GM18517 (cell line): ENCODE results near the gene HIP1R.
"Not testable (repeated sequence)": the region's sequence is repeated elsewhere in the genome, so short reads cannot be mapped to it uniquely, and the experiment has no call there.

Source experiments
- ATAC-seq: cut with Tn5 transposase; IDR thresholded peaks from one replicate; pipeline ENCODE4 v1.9.1; 2021; ENCODE audit warnings: mild to moderate bottlenecking, moderate library complexity; ENCODE audit not compliant: unreplicated experiment

Gene HIP1R

DNA sequence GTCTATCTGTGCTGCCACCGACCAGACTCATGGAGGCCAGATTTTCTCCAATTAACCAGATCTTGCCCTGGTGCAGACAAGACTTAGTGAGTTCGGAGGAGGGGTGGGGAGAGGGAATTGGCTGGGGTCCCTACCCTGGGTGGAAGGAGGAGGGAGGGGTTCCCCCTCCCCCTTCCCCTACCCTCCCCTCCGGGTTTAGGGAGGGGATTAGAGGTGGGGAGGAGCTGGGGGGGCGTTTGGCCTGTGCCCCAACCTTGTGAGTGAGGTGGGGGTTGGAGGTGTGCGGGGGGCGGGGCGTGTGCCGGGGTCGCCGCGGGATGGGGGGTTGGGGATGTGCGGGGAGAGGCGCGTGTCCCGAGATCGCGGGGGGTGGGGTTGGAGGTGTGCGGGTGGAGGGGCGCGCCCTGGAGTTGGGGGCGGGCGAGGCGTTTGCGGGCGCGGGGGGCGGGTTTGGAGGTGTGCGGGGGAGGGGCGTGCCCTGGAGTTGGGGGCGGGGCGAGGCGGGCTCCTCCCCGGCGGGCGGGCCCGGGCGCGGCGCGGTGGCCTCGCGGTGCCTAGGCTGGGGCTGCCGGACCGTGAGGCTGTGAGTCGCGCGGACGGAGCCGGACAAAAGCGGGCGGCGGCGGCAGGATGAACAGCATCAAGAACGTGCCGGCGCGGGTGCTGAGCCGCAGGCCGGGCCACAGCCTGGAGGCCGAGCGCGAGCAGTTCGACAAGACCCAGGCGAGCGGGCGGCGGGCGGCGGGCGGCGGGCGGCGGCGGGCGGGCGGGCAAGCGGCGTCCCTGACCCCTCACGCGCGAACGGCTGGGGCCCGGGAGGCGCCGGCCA is at the start of gene HIP1R:
TSS of gene HIP1R (plus strand) at position 537 of the 829 bp plus-strand sequence. CDS start at position 631, 94 bp downstream.
- ATAC-seq, result no peak

- ATAC-seq, result no peak
Measured at GRCh38 chr12:122785503-122785902, 49.8 kb upstream of the HIP1R start.

DNA sequence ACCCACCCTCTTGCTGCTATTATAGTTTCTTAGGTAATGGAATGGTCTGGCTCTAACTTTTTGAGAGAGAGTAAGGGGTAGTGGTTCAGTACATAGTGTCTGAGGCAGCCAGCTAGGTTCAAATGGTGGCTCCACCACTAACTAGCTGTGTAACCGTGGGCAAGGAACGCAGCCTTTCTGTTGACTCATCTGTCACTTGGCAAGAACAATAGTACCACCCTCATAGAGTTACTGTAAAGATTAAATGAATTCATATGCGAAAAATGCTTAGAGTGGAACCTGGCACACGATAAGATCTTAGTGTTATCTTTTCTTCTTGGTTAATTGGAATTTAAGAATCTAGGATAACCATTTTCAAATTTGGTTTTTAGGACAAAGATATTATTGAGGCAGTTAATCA is 46.9 kb upstream of the HIP1R start:
- ATAC-seq, result no peak

DNA sequence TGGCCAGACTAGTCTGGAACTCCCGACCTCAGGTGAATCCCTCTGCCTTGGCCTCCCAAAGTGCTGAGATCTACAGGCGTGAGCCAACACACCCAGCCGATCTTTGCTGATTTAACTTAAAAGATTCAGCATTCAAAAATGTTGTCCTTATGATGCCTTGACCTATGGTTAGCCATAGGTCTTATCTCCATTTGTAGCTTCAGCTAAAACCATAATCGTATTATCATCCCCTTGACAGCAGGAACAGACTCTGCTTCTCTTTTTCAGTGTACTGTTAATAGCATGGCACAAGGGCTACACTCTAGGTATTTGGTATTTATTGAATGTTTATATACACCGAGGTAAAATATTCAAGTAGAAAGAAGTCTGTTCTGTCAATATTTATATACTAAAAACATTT is 45.6 kb upstream of the HIP1R start:
- no peak for ATAC-seq

GRCh38 chr12:122790393-122791075 is 44.7 kb upstream of the HIP1R start:
- no peak for ATAC-seq

DNA sequence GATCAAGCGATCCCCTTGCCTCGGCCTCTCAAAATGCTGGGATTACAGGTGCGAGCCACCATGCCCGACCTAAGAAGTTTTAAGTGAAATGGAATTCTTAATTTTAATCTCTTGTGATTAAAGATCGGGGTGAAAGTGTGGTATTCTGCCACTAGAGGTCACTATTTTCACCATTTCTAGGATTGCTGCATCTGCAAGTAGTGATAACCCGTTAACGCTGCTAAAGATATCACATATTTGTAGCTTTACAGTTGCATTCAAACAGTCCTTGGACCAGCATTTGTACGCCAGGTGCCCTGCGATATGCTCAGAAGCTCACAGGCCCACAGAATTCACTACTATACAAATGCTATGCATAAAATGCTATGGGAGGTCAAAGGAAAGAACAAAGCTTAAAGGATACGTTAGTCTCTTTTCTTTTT is 41.6 kb upstream of the HIP1R start:
- ATAC-seq, result no peak

GRCh38 chr12:122795807-122796206 is 39.5 kb upstream of the HIP1R start:
- no peak for ATAC-seq

DNA sequence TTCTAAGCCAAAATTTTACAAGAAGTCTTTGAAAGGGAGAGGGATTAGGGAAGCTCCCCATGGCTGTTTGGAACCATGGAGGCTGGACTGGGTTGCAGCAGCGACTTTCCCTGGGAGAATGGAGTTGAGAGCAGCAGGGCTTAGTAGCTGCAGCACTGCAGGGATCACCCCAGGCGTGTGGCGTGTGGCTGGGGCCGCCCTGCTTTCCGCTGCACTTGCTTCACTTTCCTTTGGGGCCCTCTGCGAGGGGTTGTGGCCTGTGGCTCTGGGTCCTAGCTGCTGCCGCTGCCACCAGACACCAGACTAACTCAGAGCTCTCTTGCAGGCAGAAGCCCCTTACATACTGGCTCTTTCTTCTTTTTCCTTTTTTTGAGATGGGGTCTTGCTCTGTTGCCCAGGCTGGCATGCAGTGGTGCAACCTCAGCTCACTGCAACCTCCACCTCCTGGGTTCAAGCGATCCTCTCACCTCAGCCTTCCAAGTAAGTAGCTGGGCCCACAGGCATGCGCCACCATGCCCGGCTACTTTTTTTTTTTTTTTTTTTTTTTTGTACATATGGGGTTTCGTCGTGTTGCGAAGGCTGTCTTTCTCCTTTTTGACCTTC is 35.5 kb upstream of the HIP1R start:
- no peak for ATAC-seq

DNA sequence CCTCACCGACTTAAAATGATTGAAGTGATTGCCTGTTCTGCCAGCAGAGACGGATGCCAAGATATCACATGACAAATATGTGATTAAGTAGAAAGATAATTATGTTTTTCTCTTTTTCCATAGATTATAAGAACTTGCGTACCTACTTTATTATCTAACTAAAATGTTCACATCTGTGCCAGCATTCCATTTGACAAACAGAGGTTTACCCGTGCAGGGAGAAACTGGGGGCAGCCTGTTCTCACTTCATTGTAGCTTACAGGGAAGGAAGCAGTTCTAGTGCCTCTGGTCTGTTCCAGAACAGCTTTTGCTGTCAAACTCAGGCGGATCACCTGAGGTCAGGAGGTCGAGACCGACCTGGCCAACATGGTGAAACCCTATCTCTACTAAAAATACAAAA is 31.3 kb upstream of the HIP1R start:
- ATAC-seq, result no peak

DNA sequence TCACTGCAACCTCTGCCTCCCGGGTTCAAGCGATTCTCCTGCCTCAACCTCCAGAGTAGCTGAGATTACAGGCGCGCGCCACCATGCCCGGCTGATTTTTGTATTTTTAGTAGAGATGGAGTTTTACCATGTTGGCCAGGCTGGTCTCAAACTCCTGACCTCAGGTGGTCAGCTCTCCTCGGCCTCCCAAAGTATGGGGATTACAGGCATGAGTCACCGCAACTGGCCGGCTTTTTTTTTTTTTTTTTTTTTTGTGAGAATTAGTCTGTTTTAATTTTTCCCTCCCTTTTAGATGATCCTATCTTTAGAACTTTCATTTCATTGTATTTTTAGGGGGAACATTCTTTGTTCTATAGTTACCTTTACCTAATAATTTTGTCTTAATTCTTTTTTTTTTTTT is 30.3 kb upstream of the HIP1R start:
- ATAC-seq, result not testable (repeated sequence)

DNA sequence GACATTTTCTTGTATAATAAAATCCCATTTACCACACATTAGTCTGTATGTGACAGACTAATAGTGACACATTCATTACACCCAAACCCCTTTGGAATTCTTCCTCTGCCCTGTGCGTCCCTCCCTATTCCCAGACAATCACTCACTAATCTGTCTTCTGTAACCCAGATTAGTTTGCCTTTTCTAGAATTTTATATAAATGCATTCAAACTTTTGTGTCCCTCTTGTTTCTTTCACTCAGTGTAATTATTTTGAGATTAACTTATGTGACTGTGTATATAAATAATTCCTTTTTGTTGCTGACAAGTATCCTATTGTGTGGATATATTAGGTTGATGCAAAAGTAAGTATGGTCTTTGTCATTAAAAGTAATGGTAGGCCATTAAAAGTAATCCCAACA is 27.6 kb upstream of the HIP1R start:
- ATAC-seq, result no peak

DNA sequence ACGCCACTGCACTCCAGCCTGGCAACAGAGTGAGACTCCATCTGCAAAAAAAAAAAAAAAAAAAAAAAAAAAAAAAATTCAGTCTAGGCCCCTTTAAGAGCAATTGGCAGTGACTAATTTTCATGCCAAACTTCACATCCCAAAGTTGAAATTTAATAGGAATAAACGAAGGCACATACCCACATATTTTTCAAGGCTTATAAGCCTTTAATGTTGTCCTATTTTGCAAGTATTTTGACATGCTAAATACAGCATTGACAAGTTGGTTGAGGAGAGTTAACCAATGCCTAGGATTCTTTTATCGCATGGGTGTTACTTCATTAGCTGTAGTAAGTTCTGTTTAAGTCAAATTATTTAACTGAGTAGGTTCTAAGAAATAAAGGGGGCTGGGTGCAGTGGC is 23.5 kb upstream of the HIP1R start:
- no peak for ATAC-seq

DNA sequence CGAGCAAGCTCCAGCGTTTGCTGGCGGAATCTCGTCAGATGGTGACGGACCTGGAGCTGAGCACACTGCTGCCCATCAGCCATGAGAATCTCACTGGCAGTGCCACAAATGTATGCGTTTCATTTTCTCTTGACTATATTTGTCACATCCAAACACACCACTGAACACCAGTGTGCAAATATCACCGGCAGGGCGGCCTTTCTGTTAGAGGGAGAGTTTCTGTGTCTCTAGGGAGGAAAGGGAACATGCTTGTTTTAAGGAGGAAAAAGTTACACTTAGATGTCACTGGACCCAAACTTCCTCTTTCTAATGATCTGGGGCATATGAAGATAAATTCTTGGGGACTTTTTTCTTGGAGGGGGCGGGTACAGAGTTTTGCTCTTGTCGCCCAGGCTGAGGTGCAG is 21.9 kb upstream of the HIP1R start:
- peak; percentile 71 for ATAC-seq

DNA sequence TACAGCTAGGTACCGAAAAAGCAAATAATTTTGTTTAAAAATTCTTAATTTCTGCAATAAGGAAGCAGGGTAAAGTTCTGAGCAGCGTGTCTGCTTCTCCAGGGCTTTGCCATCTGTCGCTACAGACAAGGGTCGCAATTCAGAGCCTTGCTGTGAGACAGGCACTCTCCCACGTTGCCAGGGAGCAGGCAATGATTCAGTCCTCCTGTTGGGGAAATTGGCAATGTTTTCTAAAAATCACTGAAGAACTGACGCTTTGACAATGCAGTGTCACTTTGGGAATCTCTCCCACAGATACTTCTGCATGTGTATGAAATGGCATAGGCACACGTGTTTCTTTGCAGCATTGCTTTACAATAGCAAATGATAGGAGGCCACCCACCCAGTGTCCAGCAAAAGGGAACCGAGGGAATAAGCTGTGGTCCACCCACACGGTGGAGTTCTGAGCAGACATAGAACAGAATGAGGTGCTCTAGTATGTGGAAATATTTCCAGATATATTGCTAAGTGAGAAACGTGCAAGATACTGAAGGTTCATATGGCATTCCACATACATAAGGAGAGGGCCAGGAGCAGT is 16.0 kb upstream of the HIP1R start:
- ATAC-seq, result no peak

DNA sequence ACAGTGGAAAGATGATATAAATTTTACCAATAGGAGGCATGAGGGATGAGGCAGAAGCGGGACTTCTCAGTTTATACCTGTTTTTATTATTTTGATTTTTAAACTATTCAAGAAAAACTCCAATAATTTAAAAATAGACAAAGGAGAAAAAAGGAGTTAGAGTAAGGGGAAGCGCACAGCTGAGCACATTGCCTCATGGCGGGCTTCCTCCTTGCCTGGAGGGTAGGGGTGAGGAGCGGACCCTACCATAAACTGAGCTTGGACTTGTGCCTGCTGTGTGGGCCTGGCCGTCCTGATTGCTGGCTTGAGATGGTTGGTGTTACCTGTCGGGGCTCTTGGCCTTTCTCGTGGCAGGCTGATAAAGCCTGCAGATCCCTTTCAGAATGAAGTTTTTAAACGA is 15.1 kb upstream of the HIP1R start:
- ATAC-seq, result no peak

DNA sequence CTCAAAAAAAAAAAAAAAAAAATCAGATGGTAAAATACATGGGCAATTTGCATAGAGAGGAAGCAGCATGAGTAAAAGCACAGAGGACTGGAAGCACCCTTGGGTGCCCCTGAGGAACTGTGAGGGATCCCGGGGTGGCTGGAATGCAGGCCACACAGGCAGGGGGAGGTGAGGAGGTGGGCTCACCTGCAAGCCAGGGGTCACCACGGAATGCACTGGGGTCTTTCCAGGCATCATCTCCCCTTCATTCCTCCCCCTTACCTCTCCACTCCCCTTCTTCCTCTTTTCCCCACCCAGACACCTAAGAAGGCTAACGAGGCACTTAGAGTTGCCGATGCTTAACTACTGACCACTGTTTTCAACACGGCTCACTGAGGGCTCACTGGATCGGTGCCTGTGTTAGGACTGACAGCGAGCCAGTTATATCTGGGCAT is 14.4 kb upstream of the HIP1R start:
- ATAC-seq, result no peak

- no peak for ATAC-seq
Measured at GRCh38 chr12:122823429-122823828, 11.8 kb upstream of the HIP1R start.

DNA sequence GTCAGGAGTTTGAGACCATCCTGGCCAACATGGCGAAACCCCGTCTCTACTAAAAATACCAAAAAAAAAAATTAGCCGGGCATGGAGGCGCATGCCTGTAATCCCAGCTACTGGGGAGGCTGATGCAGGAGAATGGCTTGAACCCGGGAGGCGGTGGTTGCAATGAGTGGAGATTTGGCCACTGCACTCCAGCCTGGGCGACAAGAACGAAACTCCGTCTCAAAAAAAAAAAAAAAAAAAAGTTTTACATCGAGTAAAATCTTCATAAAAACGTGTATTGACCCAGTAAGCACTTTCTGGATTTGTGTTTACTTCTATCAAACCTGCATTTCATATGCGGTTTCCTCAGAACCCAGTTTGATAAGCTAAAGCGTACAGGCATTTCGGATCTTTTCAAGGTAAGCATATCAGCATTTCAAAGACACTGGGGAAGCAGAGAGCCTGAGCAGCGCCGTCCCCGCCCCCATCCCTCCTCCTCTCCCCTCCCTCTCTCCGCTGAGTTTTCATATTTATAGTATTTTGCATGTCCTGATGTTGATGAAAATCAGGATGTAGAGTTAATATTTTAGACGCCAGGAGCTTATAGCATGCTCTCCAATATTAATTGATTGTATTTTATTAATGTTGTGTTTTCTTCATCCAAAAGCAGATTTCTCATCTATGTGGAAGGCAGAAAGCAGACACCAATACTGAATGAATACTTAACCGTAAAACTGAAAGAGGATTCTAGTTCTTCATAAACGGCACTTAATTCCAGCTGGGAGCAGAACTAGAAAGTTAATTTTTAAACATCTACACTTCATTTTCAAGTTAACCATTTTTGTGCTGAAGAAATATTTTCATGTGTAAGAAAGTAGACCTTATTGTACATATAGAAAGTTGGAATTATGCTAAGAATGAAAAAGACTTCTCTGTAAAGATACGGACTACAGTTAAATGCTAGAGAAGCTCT is 9.2 kb upstream of the HIP1R start:
- no peak for ATAC-seq

DNA sequence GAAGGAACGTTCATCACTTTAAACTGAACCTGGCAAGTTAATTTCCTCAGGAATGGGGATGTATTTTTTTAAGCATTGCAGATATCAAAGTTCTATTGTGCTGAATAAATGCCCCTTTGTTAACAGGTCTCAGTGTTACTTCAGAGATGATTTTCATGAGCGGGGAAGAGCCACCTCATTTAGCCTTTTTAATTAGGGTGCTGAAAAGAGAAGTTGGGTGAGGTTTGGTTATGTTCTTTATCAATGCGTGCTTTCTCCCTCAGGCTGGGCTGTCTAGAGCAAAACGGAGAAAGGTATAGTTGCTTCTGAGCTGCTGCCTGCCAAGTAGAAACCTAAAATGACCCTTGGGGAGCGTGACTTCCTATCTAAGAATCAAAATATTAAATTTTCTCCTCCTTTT is 8.0 kb upstream of the HIP1R start:
- ATAC-seq, result no peak

DNA sequence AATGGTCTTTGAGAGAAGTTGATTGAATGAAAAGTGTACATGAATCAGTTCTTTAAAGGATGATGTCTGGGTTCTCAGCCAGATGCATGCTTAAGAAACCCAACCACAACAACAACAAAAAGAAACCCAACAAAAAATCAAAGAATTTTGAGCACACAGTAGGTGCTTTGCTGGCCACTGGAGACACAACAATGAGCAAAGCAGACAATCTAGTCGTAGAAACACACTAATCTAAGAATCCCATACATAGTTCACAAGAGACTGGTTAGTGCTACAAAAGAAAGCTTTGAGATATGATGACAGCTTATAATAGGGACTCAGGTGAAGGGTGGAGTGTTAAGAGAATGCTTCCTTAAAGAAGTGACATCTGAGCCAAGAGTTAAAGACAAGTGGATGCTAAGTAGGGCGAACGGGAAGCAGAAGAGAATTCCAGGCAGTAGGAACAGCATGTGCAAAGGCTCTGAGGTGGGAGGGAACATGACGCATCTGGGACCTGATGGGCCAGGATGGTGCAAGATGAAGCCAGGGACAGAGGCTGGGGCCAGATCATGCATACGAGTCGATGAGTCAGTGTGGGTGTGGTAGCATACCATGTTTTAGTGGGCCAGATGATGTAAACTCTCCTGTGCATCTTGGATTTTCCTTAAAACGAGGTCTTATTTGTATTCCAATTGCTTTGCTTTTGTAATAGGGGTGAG is 4.6 kb upstream of the HIP1R start:
- ATAC-seq, result no peak
